ENCODE data around the gene CAPN3.

- TF ChIP-seq GLIS3 (CRISPR knock-in tag; IDR thresholded peaks at IDR 0.05) (no peak), CREB5 (CRISPR knock-in tag; IDR thresholded peaks at IDR 0.05; ENCODE audit: low read depth) (no peak), ZC3H10 (CRISPR knock-in tag; IDR thresholded peaks at IDR 0.05) (no peak), ZFP30 (CRISPR knock-in tag; IDR thresholded peaks at IDR 0.05) (no peak), ZFP3 (CRISPR knock-in tag; IDR thresholded peaks at IDR 0.05) (no peak), PATZ1 (CRISPR knock-in tag; IDR thresholded peaks at IDR 0.05; ENCODE audit: borderline replicate concordance) (no peak), POU6F1 (CRISPR knock-in tag; IDR thresholded peaks at IDR 0.05; ENCODE audit: borderline replicate concordance, low read depth) (no peak), CSRNP3 (CRISPR knock-in tag; IDR thresholded peaks at IDR 0.05) (no peak), ESRRG (CRISPR knock-in tag; IDR thresholded peaks at IDR 0.05) (no peak), TSHZ2 (CRISPR knock-in tag; IDR thresholded peaks at IDR 0.05) (no peak), ISL1 (CRISPR knock-in tag; IDR thresholded peaks at IDR 0.05) (no peak), ARNTL (CRISPR knock-in tag; IDR thresholded peaks at IDR 0.05; ENCODE audit: borderline replicate concordance, low read depth) (no peak), BACH2 (CRISPR knock-in tag; IDR thresholded peaks at IDR 0.05; ENCODE audit: borderline replicate concordance) (no peak)
Measured at GRCh38 chr15:42384597-42384996, 25.3 kb downstream of the CAPN3 start.
